ENCODE measurements around the gene ASGR2.
"Not testable (repeated sequence)": the region's sequence is repeated elsewhere in the genome, so short reads cannot be mapped to it uniquely, and the experiment has no call there.

ASGR2 gene

GRCh38 chr17:7114241-7114874 lies at the start of gene ASGR2:
Gene ASGR2, minus strand, starts transcription at chr17:7114822. Its CDS starts 582 bp downstream, at chr17:7114240.
- no peak within 1 kb of the TSS for H3K4me3 ChIP-seq (ENCODE audit: low read depth, low read length)
- TF ChIP-seq, protein P1, sequence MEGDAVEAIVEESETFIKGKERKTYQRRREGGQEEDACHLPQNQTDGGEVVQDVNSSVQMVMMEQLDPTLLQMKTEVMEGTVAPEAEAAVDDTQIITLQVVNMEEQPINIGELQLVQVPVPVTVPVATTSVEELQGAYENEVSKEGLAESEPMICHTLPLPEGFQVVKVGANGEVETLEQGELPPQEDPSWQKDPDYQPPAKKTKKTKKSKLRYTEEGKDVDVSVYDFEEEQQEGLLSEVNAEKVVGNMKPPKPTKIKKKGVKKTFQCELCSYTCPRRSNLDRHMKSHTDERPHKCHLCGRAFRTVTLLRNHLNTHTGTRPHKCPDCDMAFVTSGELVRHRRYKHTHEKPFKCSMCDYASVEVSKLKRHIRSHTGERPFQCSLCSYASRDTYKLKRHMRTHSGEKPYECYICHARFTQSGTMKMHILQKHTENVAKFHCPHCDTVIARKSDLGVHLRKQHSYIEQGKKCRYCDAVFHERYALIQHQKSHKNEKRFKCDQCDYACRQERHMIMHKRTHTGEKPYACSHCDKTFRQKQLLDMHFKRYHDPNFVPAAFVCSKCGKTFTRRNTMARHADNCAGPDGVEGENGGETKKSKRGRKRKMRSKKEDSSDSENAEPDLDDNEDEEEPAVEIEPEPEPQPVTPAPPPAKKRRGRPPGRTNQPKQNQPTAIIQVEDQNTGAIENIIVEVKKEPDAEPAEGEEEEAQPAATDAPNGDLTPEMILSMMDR (IDR thresholded peaks at IDR 0.05; ENCODE audit: borderline replicate concordance, insufficient read depth, low read depth, low read length): no peak

- not testable (repeated sequence) for H3K4me3 ChIP-seq (ENCODE audit: low read depth, low read length)
Observed at GRCh38 chr17:7159571-7159970, 44.9 kb upstream of the ASGR2 start.

- not testable (repeated sequence) for H3K4me3 ChIP-seq (ENCODE audit: low read depth, low read length)
Observed at GRCh38 chr17:7158424-7158823, 43.8 kb upstream of the ASGR2 start.

DNA sequence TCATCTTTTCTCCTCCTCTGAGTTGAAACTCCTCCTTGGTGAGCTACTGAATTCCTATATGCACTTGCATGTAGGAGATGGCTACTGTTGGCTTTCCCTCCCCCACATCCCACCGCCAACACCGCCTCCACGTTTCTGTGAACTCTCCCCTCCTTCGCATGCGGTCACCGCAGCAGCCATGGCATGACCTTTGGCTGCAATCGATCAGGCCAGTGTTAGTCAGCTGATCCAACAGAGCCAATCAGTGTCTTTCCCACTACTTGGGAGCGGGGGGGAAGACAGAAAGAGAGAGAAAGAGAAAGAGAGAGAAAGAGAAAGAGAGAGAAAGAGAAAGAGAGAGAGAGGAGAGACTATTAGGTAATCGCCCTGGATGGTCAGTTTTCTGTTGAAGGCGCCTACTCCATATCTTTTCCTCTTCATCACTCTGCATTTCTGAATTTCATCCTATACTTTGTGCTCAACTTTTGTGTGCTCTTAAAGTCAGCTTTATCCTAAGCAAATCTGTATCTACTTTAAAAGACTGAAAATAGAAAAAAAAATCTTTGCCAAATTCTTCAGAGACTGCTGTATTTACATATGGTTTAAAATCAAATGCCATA lies 41.8 kb upstream of the ASGR2 start:
- TF ChIP-seq, protein P1 (IDR thresholded peaks at IDR 0.05; ENCODE audit: borderline replicate concordance, insufficient read depth, low read depth, low read length): no peak
- no peak overlapping the region for H3K4me3 ChIP-seq (ENCODE audit: low read depth, low read length)

- TF ChIP-seq, protein P1 (IDR thresholded peaks at IDR 0.05; ENCODE audit: borderline replicate concordance, insufficient read depth, low read depth, low read length): no peak
- H3K4me3 ChIP-seq (ENCODE audit: low read depth, low read length): no peak overlapping the region
Observed at GRCh38 chr17:7147772-7148171, 33.1 kb upstream of the ASGR2 start.

DNA sequence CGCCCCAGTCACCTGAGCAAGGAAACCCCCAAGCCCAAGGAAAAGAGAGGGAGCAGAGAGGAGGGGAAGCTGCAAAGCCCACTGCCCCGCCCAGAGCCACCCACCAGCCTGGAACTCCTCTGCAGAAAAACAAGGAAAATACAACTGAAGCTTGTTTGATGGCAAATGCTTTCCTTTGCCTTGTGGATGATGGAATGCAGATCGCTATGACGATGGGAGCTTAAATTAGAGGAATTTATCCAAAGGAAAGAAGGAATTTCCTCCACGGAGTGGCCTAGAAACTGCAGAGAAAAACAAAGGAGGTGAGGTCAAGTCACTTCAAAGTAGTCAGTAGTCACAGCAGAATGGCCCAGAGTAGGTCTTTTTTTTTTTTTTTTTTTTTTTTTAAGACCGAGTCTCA lies 31.5 kb upstream of the ASGR2 start:
- TF ChIP-seq, protein P1 (IDR thresholded peaks at IDR 0.05; ENCODE audit: borderline replicate concordance, insufficient read depth, low read depth, low read length): no peak
- H3K4me3 ChIP-seq (ENCODE audit: low read depth, low read length): no peak overlapping the region

- H3K4me3 ChIP-seq (ENCODE audit: low read depth, low read length): no peak overlapping the region
- TF ChIP-seq, protein P1 (IDR thresholded peaks at IDR 0.05; ENCODE audit: borderline replicate concordance, insufficient read depth, low read depth, low read length): no peak
Observed at GRCh38 chr17:7144213-7144612, 29.6 kb upstream of the ASGR2 start.

GRCh38 chr17:7141824-7142223 lies 27.2 kb upstream of the ASGR2 start:
- no peak overlapping the region for H3K4me3 ChIP-seq (ENCODE audit: low read depth, low read length)
- TF ChIP-seq, protein P1 (IDR thresholded peaks at IDR 0.05; ENCODE audit: borderline replicate concordance, insufficient read depth, low read depth, low read length): no peak

Data from GM12875 (cell line).